DND-41 (cell line): ENCODE results near the gene NCBP1.

ENCODE experiments used
- ATAC-seq: fragments of 200-7000 bp; cut with Tn5 transposase; 3 replicates; pipeline ENCODE4 v1.9.1; 2021; ENCODE audit warnings: low read depth; ENCODE audit not compliant: insufficient read depth
- DNase-seq: peaks from one replicate; pipeline ENCODE4 v3.0.0-alpha.2; 2020
- H2AFZ ChIP-seq: 2 replicates; pipeline ENCODE4 v1.6.0; 2012; ENCODE audit warnings: low read depth, low read length
- H3K27ac ChIP-seq: 2 replicates; pipeline ENCODE4 v1.5.1; 2012; ENCODE audit warnings: low read length, inconsistent platforms
- H3K27me3 ChIP-seq: fragments of 200-600 bp; sonication (generic); 2 replicates; pipeline ENCODE4 v1.6.0; 2012; ENCODE audit warnings: low read length, mild to moderate bottlenecking, inconsistent platforms; ENCODE audit not compliant: insufficient read depth, poor library complexity
- H3K36me3 ChIP-seq: 2 replicates; pipeline ENCODE4 v1.5.1; 2012; ENCODE audit warnings: low read length, inconsistent platforms; ENCODE audit not compliant: insufficient read depth
- H3K4me1 ChIP-seq: 2 replicates; pipeline ENCODE4 v1.5.1; 2012; ENCODE audit warnings: mild to moderate bottlenecking, low read length; ENCODE audit not compliant: insufficient read depth
- H3K4me2 ChIP-seq: 2 replicates; pipeline ENCODE4 v1.6.0; 2012; ENCODE audit warnings: mild to moderate bottlenecking, moderate library complexity, low read length, inconsistent platforms; ENCODE audit not compliant: insufficient read depth
- H3K4me3 ChIP-seq, 2 experiments: fragments of 200-600 bp in 1 of 2; shearing (Covaris generic) in 1 of 2; 2 replicates each; pipeline ENCODE4 v1.5.1; 2012 to 2016; ENCODE audit warnings: inconsistent platforms in 2 of 2, low read length in 2 of 2, mild to moderate bottlenecking in 2 of 2, low read depth in 1 of 2, moderate library complexity in 1 of 2
- H3K79me2 ChIP-seq: 2 replicates; pipeline ENCODE4 v1.6.0; 2012; ENCODE audit warnings: low read length, inconsistent platforms; ENCODE audit not compliant: insufficient read depth
- H3K9ac ChIP-seq: 2 replicates; pipeline ENCODE4 v1.6.0; 2012; ENCODE audit warnings: low read depth, mild to moderate bottlenecking, inconsistent platforms, low read length, moderate library complexity
- H3K9me3 ChIP-seq: 2 replicates; pipeline ENCODE4 v1.5.1; 2012; ENCODE audit warnings: low read length, moderate library complexity, mild to moderate bottlenecking, inconsistent platforms; ENCODE audit not compliant: insufficient read depth, severe bottlenecking
- H4K20me1 ChIP-seq: 2 replicates; pipeline ENCODE4 v1.6.0; 2012; ENCODE audit warnings: low read length; ENCODE audit not compliant: insufficient read depth
- EZH2 ChIP-seq: IDR thresholded peaks from 3 replicates; pipeline ENCODE4 v1.6.1; 2012; ENCODE audit warnings: borderline replicate concordance, low read depth, mild to moderate bottlenecking, moderate library complexity, low read length, inconsistent platforms; ENCODE audit not compliant: severe bottlenecking
- TF ChIP-seq, protein P1 (sequence below): IDR thresholded peaks from 2 replicates; pipeline ENCODE4 v1.5.1; 2012; ENCODE audit warnings: borderline replicate concordance, low read length, moderate library complexity, mild to moderate bottlenecking; ENCODE audit not compliant: poor library complexity, severe bottlenecking; ENCODE audit errors: extremely low read depth

Gene NCBP1

DNA sequence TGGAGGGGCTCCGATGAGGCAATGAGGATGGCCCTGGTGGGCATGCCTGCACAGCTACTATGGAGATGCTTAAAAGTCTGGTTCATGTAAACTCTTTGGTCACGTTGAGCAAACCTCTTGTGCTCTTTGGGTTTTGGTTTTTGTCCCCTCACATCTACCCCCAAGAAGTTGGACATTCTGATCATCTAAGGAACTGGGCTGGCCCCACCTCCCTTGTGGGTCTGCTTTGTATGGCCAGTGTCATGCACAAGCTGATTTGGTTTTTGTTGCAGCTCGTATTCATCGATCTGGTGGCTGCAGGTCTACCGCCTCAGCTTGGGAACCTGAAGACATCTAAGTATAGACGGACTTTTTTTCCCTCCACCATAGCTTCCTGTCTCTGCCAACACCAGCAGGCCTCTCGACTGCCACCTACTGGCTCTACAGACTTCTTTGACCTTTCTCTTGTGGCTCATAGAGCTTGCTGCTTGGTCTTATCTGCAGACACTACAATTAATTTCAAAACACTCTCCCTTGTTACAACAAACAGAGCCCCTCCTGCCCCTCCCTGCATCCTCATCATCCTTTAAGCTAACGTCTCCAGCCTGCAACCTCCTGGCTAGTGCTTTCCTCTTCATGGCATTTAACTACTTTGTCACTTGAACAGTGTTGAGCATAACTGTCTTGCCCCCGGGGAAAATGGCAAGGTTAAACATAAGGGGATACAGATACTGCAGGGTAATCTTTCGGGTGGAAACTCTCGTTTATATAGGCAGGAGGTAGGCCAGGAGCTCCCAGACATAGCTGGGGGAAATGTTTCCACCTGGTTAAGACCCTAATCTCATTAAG is 34.9 kb upstream of the NCBP1 start:
- peaks cover 33% of the 10 kb centered on the region for H3K36me3 ChIP-seq
- no peaks in the 10 kb centered on the region for H4K20me1 ChIP-seq
- H3K27me3 ChIP-seq = no peaks in the 10 kb centered on the region
- H3K4me1 ChIP-seq = peaks cover 6% of the 10 kb centered on the region; the same call in 1 of the 2 replicates
- H3K9me3 ChIP-seq = no peaks in the 10 kb centered on the region
- no peak overlapping the region for H3K4me3 ChIP-seq
- DNase-seq (peak; percentile 74), ATAC-seq (peak; percentile 97)
- TF ChIP-seq EZH2 = no peak
- TF ChIP-seq, protein P1, sequence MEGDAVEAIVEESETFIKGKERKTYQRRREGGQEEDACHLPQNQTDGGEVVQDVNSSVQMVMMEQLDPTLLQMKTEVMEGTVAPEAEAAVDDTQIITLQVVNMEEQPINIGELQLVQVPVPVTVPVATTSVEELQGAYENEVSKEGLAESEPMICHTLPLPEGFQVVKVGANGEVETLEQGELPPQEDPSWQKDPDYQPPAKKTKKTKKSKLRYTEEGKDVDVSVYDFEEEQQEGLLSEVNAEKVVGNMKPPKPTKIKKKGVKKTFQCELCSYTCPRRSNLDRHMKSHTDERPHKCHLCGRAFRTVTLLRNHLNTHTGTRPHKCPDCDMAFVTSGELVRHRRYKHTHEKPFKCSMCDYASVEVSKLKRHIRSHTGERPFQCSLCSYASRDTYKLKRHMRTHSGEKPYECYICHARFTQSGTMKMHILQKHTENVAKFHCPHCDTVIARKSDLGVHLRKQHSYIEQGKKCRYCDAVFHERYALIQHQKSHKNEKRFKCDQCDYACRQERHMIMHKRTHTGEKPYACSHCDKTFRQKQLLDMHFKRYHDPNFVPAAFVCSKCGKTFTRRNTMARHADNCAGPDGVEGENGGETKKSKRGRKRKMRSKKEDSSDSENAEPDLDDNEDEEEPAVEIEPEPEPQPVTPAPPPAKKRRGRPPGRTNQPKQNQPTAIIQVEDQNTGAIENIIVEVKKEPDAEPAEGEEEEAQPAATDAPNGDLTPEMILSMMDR = peak; percentile 80
- H3K79me2 ChIP-seq = no peaks in the 10 kb centered on the region
- H2AFZ ChIP-seq = peak overlapping the region; percentile 71
- 0 out of 2 replicates have a peak overlapping the region, but pooled peaks have one; percentile 26 for H3K4me2 ChIP-seq
- no peak overlapping the region for H3K9ac ChIP-seq
- no peak overlapping the region for H3K27ac ChIP-seq

DNA sequence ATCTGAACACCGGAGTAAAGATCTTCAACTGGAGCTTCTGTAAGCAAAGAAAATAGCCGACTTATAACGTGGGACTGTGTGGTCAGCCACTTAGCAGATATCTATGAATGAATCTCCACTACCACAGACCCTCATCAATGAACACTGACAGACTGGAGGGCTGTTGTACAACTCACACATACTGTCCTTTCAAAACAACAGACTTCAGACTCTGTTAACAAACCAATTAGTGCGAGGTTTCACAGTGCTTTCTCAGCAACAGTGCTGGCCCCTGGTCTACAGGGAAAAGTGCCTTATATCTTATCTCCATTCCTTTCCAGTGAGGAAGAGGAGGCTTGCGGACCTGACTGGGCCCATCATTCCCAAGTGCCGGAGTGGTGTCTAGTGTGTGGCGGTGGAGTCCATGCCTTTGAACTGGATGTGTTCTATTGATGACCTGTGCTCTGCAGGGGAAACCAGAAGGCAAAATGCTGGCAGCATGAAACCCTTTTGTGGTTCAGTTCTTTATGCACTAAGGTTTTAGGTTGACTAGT is 34.2 kb upstream of the NCBP1 start:
- DNase-seq (no peak), ATAC-seq (no peak)
- Histone ChIP-seq H3K9ac (no peak overlapping the region), H3K79me2 (no peaks in the 10 kb centered on the region), H3K27me3 (no peaks in the 10 kb centered on the region), H4K20me1 (no peaks in the 10 kb centered on the region), H3K36me3 (peaks cover 37% of the 10 kb centered on the region), H3K9me3 (no peaks in the 10 kb centered on the region), H3K4me2 (no peak overlapping the region), H3K27ac (no peak overlapping the region), H2AFZ (no peak overlapping the region), H3K4me1 (peaks cover 6% of the 10 kb centered on the region; the same call in 1 of the 2 replicates), H3K4me3 (no peak overlapping the region)
- TF ChIP-seq, protein P1 = no peak
- no peak for TF ChIP-seq EZH2

DNA sequence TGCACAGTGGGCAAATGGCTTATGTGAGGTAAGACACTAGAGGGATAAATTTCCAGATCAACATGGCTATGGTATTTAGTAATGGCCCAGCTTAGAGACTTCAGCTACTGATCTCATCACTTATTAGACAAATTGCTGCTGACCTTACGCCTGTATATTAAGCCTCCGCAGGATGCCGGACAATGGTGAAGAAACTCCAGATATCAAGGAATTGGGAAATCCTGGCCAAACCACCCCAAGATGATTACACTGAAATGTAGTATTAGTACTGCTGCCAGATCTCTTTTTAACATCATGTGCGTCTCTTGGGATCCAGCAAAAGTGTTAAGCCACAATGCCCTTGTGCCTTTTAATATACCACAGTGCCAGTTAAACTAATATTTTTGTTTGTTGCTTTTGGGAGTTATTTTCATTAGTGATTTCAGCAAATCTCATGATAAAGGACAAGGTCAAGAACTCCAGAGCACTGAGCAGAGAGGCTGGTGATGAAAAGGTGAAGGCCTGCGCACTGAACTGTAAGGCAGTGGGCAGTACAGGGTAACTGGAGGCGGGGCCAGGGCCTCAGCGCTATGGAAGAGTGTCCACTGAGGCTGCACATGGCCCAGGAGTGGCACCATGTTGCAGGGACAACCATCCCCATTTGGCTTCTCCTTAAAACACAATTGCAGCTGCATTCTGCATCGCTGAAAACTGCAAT is 32.9 kb upstream of the NCBP1 start:
- ATAC-seq (no peak), DNase-seq (no peak)
- H3K27ac ChIP-seq = no peak overlapping the region
- no peak overlapping the region for H3K9ac ChIP-seq
- H3K4me2 ChIP-seq = no peak overlapping the region
- peaks cover 50% of the 10 kb centered on the region for H3K36me3 ChIP-seq
- no peaks in the 10 kb centered on the region for H3K9me3 ChIP-seq
- no peak overlapping the region for H2AFZ ChIP-seq
- H3K4me3 ChIP-seq = no peak overlapping the region
- no peak for TF ChIP-seq EZH2
- TF ChIP-seq, protein P1 = no peak
- H3K27me3 ChIP-seq = no peaks in the 10 kb centered on the region
- no peaks in the 10 kb centered on the region for H4K20me1 ChIP-seq
- H3K4me1 ChIP-seq = peaks cover 6% of the 10 kb centered on the region; the same call in 1 of the 2 replicates
- no peaks in the 10 kb centered on the region for H3K79me2 ChIP-seq
